SK-N-SH (cell line): ENCODE results near the gene TXLNA. TPM values are rescaled to one million over a fixed set of nuclear protein-coding genes. Genes with fewer than 3 reads are reported as not detected.

ENCODE experiments used
- CTCF ChIA-PET: fragments of 300-600, 350-600 bp; formaldehyde crosslinking; extraction: SDS; loops from one replicate; lab custom pipeline; 2021; lab: Yijun Ruan, JAX
- POLR2A ChIA-PET: fragments of 350-600 bp; sonication (Branson Sonifier 250); formaldehyde crosslinking; extraction: SDS; loops from one replicate; lab custom pipeline; 2020; ENCODE audit warnings: antibody characterized with exemption, inconsistent platforms; lab: Yijun Ruan, JAX
- DNase-seq: peaks from one replicate; pipeline ENCODE4 v3.0.0; 2012
- H2AFZ ChIP-seq: fragments of 200-600 bp; sonication (generic); 2 replicates; pipeline ENCODE4 v1.8.1; 2016; ENCODE audit warnings: antibody characterized with exemption, mild to moderate bottlenecking, low read depth
- H3F3A ChIP-seq: fragments of 200-600 bp; sonication (generic); replicated peaks from 2 replicates; pipeline ENCODE3; 2016; ENCODE audit warnings: antibody characterized with exemption, mild to moderate bottlenecking; ENCODE audit not compliant: insufficient read depth
- H3K27ac ChIP-seq, 2 experiments: fragments of 200-500 bp in 1 of 2; fragments of 200-600 bp in 1 of 2; sonication (Bioruptor generic) in 1 of 2; sonication (generic), shearing (Covaris generic) in 1 of 2; 2 replicates each; pipeline versions ENCODE4 v1.5.1 to v1.6.1; 2014 to 2016; ENCODE audit warnings: low read depth in 2 of 2, inconsistent platforms in 1 of 2, low read length in 1 of 2, mild to moderate bottlenecking in 1 of 2, mixed read lengths in 1 of 2
- H3K27me3 ChIP-seq: fragments of 200-600 bp; sonication (generic), shearing (Covaris generic); 2 replicates; pipeline ENCODE4 v1.6.1; 2016; ENCODE audit warnings: mixed run types; ENCODE audit not compliant: insufficient read depth
- H3K36me3 ChIP-seq, 2 experiments: fragments of 200-500 bp in 1 of 2; fragments of 200-600 bp in 1 of 2; sonication (Bioruptor generic) in 1 of 2; sonication (generic) in 1 of 2; replicated peaks in 1 of 2; 2 replicates each; pipeline versions ENCODE3 to v1.5.1; 2014 to 2016; ENCODE audit warnings: low read length in 1 of 2, mild to moderate bottlenecking in 1 of 2; ENCODE audit not compliant: insufficient read depth in 2 of 2, control insufficient read depth in 1 of 2
- H3K4me1 ChIP-seq, 2 experiments: fragments of 200-500 bp in 1 of 2; fragments of 200-600 bp in 1 of 2; sonication (Bioruptor generic) in 1 of 2; sonication (generic), shearing (Covaris generic) in 1 of 2; 2 replicates each; pipeline versions ENCODE4 v1.5.1 to v1.6.1; 2014 to 2016; ENCODE audit warnings: low read depth in 1 of 2, low read length in 1 of 2, mixed run types in 1 of 2; ENCODE audit not compliant: insufficient read depth in 2 of 2, control insufficient read depth in 1 of 2
- H3K4me2 ChIP-seq: fragments of 200-600 bp; sonication (generic), shearing (Covaris generic); 2 replicates; pipeline ENCODE4 v1.6.1; 2017; ENCODE audit warnings: mixed run types
- H3K4me3 ChIP-seq, 2 experiments: fragments of 200-500 bp in 1 of 2; fragments of 200-600 bp in 1 of 2; sonication (Bioruptor generic) in 1 of 2; sonication (generic), shearing (Covaris generic) in 1 of 2; 2 replicates each; pipeline versions ENCODE4 v1.5.1 to v1.8.1; 2014 to 2016; ENCODE audit warnings: low read depth in 2 of 2, inconsistent platforms in 1 of 2, low read length in 1 of 2, mild to moderate bottlenecking in 1 of 2, mixed read lengths in 1 of 2, moderate library complexity in 1 of 2
- H3K79me2 ChIP-seq: fragments of 200-600 bp; sonication (generic); 2 replicates; pipeline ENCODE4 v1.8.1; 2017; ENCODE audit warnings: mild to moderate bottlenecking; ENCODE audit not compliant: insufficient read depth
- H3K9ac ChIP-seq: fragments of 200-600 bp; sonication (generic); 2 replicates; pipeline ENCODE4 v1.6.1; 2017; ENCODE audit warnings: mixed run types
- H3K9me2 ChIP-seq: fragments of 200-600 bp; sonication (generic); 2 replicates; pipeline ENCODE4 v1.6.1; 2017; ENCODE audit warnings: mixed run types
- H3K9me3 ChIP-seq: fragments of 200-600 bp; sonication (generic); 2 replicates; pipeline ENCODE4 v1.6.1; 2017; ENCODE audit warnings: mixed run types, mild to moderate bottlenecking, moderate library complexity
- H4K20me1 ChIP-seq: fragments of 200-600 bp; sonication (generic); 2 replicates; pipeline ENCODE4 v1.6.1; 2017; ENCODE audit warnings: mild to moderate bottlenecking, mixed run types; ENCODE audit not compliant: insufficient read depth
- CTCF ChIP-seq: fragments of 200-600 bp; sonication (generic); IDR thresholded peaks from 2 replicates; pipeline ENCODE4 v1.6.1; 2017; ENCODE audit warnings: antibody characterized with exemption, mild to moderate bottlenecking, moderate library complexity
- EP300 ChIP-seq, 2 experiments: IDR thresholded peaks; 2 replicates each; pipeline versions ENCODE4 v1.4.0 to v1.6.1; 2012; ENCODE audit warnings: borderline replicate concordance in 1 of 2, low read depth in 1 of 2, low read length in 1 of 2
- EZH2phosphoT487 ChIP-seq: fragments of 200-600 bp; sonication (generic); IDR thresholded peaks from 2 replicates; pipeline ENCODE4 v1.6.1; 2017; ENCODE audit warnings: low read depth, mixed run types, mild to moderate bottlenecking, antibody characterized with exemption, moderate library complexity, borderline replicate concordance
- FOSL2 ChIP-seq: IDR thresholded peaks from 2 replicates; pipeline ENCODE4 v1.4.0; 2012; ENCODE audit warnings: low read depth, mild to moderate bottlenecking, moderate library complexity, borderline replicate concordance
- FOXM1 ChIP-seq: IDR thresholded peaks from 2 replicates; pipeline ENCODE4 v1.4.0; 2012; ENCODE audit warnings: low read depth, mild to moderate bottlenecking
- GATA2 ChIP-seq: sonication (generic); formaldehyde crosslinking; IDR thresholded peaks from 2 replicates; pipeline ENCODE4 v1.5.0; 2020; ENCODE audit warnings: mild to moderate bottlenecking, missing genetic modification reagents
- JUND ChIP-seq: IDR thresholded peaks from 2 replicates; pipeline ENCODE4 v1.4.0; 2012
- MAX ChIP-seq: IDR thresholded peaks from 2 replicates; pipeline ENCODE4 v1.4.0; 2012; ENCODE audit warnings: low read depth
- MEF2A ChIP-seq: IDR thresholded peaks from 2 replicates; pipeline ENCODE4 v1.4.0; 2012; ENCODE audit warnings: low read depth, borderline replicate concordance
- MXI1 ChIP-seq: IDR thresholded peaks from 2 replicates; pipeline ENCODE4 v1.6.1; 2012; ENCODE audit warnings: mild to moderate bottlenecking, low read depth, low read length, improper control_type of control experiment
- NFIC ChIP-seq: IDR thresholded peaks from 2 replicates; pipeline ENCODE4 v1.4.0; 2012; ENCODE audit warnings: borderline replicate concordance
- PBX3 ChIP-seq: IDR thresholded peaks from 2 replicates; pipeline ENCODE4; 2012
- POLR2AphosphoS5 ChIP-seq: IDR thresholded peaks from 2 replicates; pipeline ENCODE4 v1.6.1; 2012; ENCODE audit warnings: low read depth, low read length
- REST ChIP-seq: IDR thresholded peaks from 2 replicates; pipeline ENCODE4 v1.6.1; 2012; ENCODE audit warnings: mild to moderate bottlenecking, low read depth, low read length, moderate library complexity
- SIN3A ChIP-seq: IDR thresholded peaks from 2 replicates; pipeline ENCODE4 v1.6.1; 2012; ENCODE audit warnings: low read depth, mild to moderate bottlenecking, low read length, moderate library complexity, borderline replicate concordance
- TAF1 ChIP-seq: IDR thresholded peaks from 2 replicates; pipeline ENCODE4 v1.6.1; 2012; ENCODE audit warnings: low read depth, mild to moderate bottlenecking, low read length, moderate library complexity, borderline replicate concordance
- TCF12 ChIP-seq: IDR thresholded peaks from 2 replicates; pipeline ENCODE4 v1.4.0; 2012
- TEAD4 ChIP-seq: IDR thresholded peaks from 2 replicates; pipeline ENCODE4 v1.4.0; 2012; ENCODE audit warnings: mild to moderate bottlenecking, borderline replicate concordance; ENCODE audit not compliant: insufficient read depth
- USF2 ChIP-seq: fragments of 150-350 bp; IDR thresholded peaks from 2 replicates; pipeline ENCODE4 v1.6.1; 2017; ENCODE audit warnings: antibody characterized with exemption, low read length, low read depth, borderline replicate concordance
- ZBTB33 ChIP-seq: IDR thresholded peaks from 2 replicates; pipeline ENCODE4 v1.4.0; 2012; ENCODE audit warnings: low read depth, borderline replicate concordance
- WGBS: methylation state at CpG from one replicate; pipeline ENCODE4 v1.1.6; 2017; ENCODE audit warnings: low lambda C conversion rate; 5-methylcytosine and 5-hydroxymethylcytosine counted together
- polyA plus RNA-seq, 3 experiments: library from polyadenylated mRNA; depleted of rRNA; stranded (reverse); fragments of >200 nt; gene quantifications; 2 replicates each; pipeline ENCODE4 v1.2.3, GENCODE V29; 2012

Gene TXLNA
- polyA plus RNA-seq, 1 of the 3 experiments (the other 2 are of a cell fraction): 26.4 TPM

- peak within 1 kb of the TSS; percentile 82 for H3K9ac ChIP-seq
- peak within 1 kb of the TSS; percentile 6 to 62; a peak in 2 of 4 replicates for H3K27ac ChIP-seq
- H3K9me3 ChIP-seq: no peaks in the 10 kb centered on the region
- peak within 1 kb of the TSS; percentile 65 to 89 for H3K4me3 ChIP-seq
- WGBS: 1% methylated on average over 35 of the region's 77 CpGs
- no peaks in the 10 kb centered on the region for H3K9me2 ChIP-seq
- CTCF ChIA-PET: interaction anchor here (1.0 to 5.5 kb wide), 5 partner anchors 10 to 195 kb away, joined by 3 to 39 read pairs (median 4); no protein-coding TSS in a partner anchor
- peak; percentile 96 for DNase-seq
- H3K79me2 ChIP-seq: peaks cover 4% of the 10 kb centered on the region; the same call in 1 of the 2 replicates
- H3K4me1 ChIP-seq: peaks cover 0 to 36% of the 10 kb centered on the region in 2 experiments; a peak in 2 of 4 replicates
- peak within 1 kb of the TSS; percentile 95 for H3K4me2 ChIP-seq
- no peaks in the 10 kb centered on the region for H3F3A ChIP-seq
- H2AFZ ChIP-seq: no peak within 1 kb of the TSS
- H3K27me3 ChIP-seq: no peaks in the 10 kb centered on the region
- POLR2A ChIA-PET: interaction anchor here (0.6 to 2.4 kb wide), 3 partner anchors 11 to 26 kb away, joined by 3 to 10 read pairs (median 6); partner anchors contain the start of gene TXLNA
- peaks cover 0 to 5% of the 10 kb centered on the region in 2 experiments for H3K36me3 ChIP-seq
- H4K20me1 ChIP-seq: no peaks in the 10 kb centered on the region
- TF ChIP-seq JUND: no peak
- TF ChIP-seq SIN3A: peak; percentile 38; the same call in 1 of the 2 replicates
- TF ChIP-seq FOXM1: no peak
- TF ChIP-seq USF2: no peak
- TF ChIP-seq CTCF: no peak
- TF ChIP-seq EZH2phosphoT487: no peak
- TF ChIP-seq GATA2 (CRISPR knock-in tag): no peak
- TF ChIP-seq EP300 (IDR thresholded peaks at IDR 0.05; ENCODE audit: borderline replicate concordance in 1 of 2, low read depth in 1 of 2, low read length in 1 of 2): no peak
- TF ChIP-seq MAX: peak; percentile 43; the same call in 1 of the 2 replicates
- peak; percentile 82; the same call in 1 of the 2 replicates for TF ChIP-seq MXI1
- peak; percentile 93 for TF ChIP-seq POLR2AphosphoS5
- no peak for TF ChIP-seq MEF2A
- TF ChIP-seq ZBTB33: no peak
- peak; percentile 62 for TF ChIP-seq TAF1
- TF ChIP-seq FOSL2: no peak
- 0 out of 2 replicates have a peak, but pooled peaks have one; percentile 3 for TF ChIP-seq REST
- TF ChIP-seq NFIC: no peak
- peak; percentile 26; the same call in 1 of the 2 replicates for TF ChIP-seq PBX3
- no peak for TF ChIP-seq TEAD4
- TF ChIP-seq TCF12: no peak
Measured at GRCh38 chr1:32205401-32206370, 26.2 kb downstream of the TXLNA start, which contains the start of gene IQCC. Gene IQCC, plus strand, starts transcription at chr1:32205671. Its CDS starts 11 bp downstream, at chr1:32205682.
